IMR-90 (cell line): ENCODE data around the gene SRBD1. TPM values are rescaled to one million over a fixed set of nuclear protein-coding genes. Genes with fewer than 3 reads are reported as not detected.

Source experiments
- ATAC-seq: fragments of 200-7000 bp; cut with Tn5 transposase; 2 replicates; pipeline ENCODE4 v1.9.1; 2020; ENCODE audit warnings: low read depth, mild to moderate bottlenecking, moderate library complexity
- BruUV-seq: library from RNA; stranded (reverse); fragments of 400-500 nt; replicated peaks from 2 replicates; lab custom pipeline; 2021; lab: Mats Ljungman, UMichigan
- CTCF ChIA-PET: fragments of 300-600 bp; formaldehyde crosslinking; extraction: SDS; loops from one replicate; lab custom pipeline; 2021; ENCODE audit warnings: antibody characterized with exemption; lab: Yijun Ruan, JAX
- POLR2A ChIA-PET: fragments of 300-600 bp; sonication (Branson Sonifier 250); formaldehyde crosslinking; loops from one replicate; lab custom pipeline; 2022; ENCODE audit warnings: antibody characterized with exemption; ENCODE audit not compliant: unreplicated experiment; lab: Charles Lee
- DNase-seq: peaks from one replicate; pipeline ENCODE4 v3.0.0; 2013
- H2AFZ ChIP-seq: replicated peaks from 2 replicates; pipeline ENCODE3; 2013; ENCODE audit warnings: low read length, mild to moderate bottlenecking; ENCODE audit not compliant: poor library complexity
- H2AK5ac ChIP-seq: 2 replicates; pipeline ENCODE4 v1.6.1; 2013; ENCODE audit warnings: low read depth, low read length, inconsistent platforms
- H2AK9ac ChIP-seq: replicated peaks from 2 replicates; pipeline ENCODE3; 2013; ENCODE audit warnings: mild to moderate bottlenecking, low read depth, low read length, moderate library complexity; ENCODE audit not compliant: poor library complexity
- H2BK120ac ChIP-seq: 2 replicates; pipeline ENCODE4 v1.6.1; 2013; ENCODE audit warnings: low read depth, low read length, inconsistent platforms
- H2BK15ac ChIP-seq: 3 replicates; pipeline ENCODE4 v1.6.1; 2013; ENCODE audit warnings: low read depth, low read length, inconsistent platforms
- H2BK20ac ChIP-seq: 2 replicates; pipeline ENCODE4 v1.6.1; 2013; ENCODE audit warnings: low read depth, mild to moderate bottlenecking, inconsistent platforms, low read length, moderate library complexity
- H2BK5ac ChIP-seq: 2 replicates; pipeline ENCODE4 v1.6.1; 2013; ENCODE audit warnings: mild to moderate bottlenecking, low read depth, low read length, inconsistent platforms; ENCODE audit not compliant: poor library complexity, severe bottlenecking
- H3K14ac ChIP-seq: replicated peaks from 2 replicates; pipeline ENCODE4 v1.6.1; 2013; ENCODE audit warnings: low read depth, low read length, inconsistent platforms
- H3K18ac ChIP-seq: 2 replicates; pipeline ENCODE4 v1.6.1; 2013; ENCODE audit warnings: low read depth, low read length, control low read depth
- H3K23ac ChIP-seq: 2 replicates; pipeline ENCODE4 v1.6.1; 2013; ENCODE audit warnings: low read depth, low read length, inconsistent platforms
- H3K27ac ChIP-seq: 2 replicates; pipeline ENCODE4 v1.5.1; 2013; ENCODE audit warnings: mild to moderate bottlenecking, control low read depth, low read length; ENCODE audit not compliant: insufficient read depth
- H3K27me3 ChIP-seq: 2 replicates; pipeline ENCODE4 v1.6.1; 2013; ENCODE audit warnings: low read length; ENCODE audit not compliant: control insufficient read depth, insufficient read depth
- H3K36me3 ChIP-seq: 2 replicates; pipeline ENCODE4 v1.6.1; 2013; ENCODE audit warnings: low read length, mixed read lengths; ENCODE audit not compliant: control insufficient read depth, insufficient read depth
- H3K4ac ChIP-seq: 2 replicates; pipeline ENCODE4 v1.6.1; 2013; ENCODE audit warnings: low read depth, low read length, inconsistent platforms
- H3K4me1 ChIP-seq: 2 replicates; pipeline ENCODE4 v1.6.1; 2013; ENCODE audit warnings: low read length, mixed read lengths; ENCODE audit not compliant: control insufficient read depth, insufficient read depth
- H3K4me2 ChIP-seq: 2 replicates; pipeline ENCODE4 v1.6.1; 2013; ENCODE audit warnings: low read depth, mild to moderate bottlenecking, control low read depth, low read length, moderate library complexity
- H3K4me3 ChIP-seq: 2 replicates; pipeline ENCODE4 v1.5.1; 2013; ENCODE audit warnings: low read depth, mild to moderate bottlenecking, control low read depth, low read length, moderate library complexity; ENCODE audit not compliant: insufficient read depth
- H3K56ac ChIP-seq: 2 replicates; pipeline ENCODE4 v1.6.1; 2013; ENCODE audit warnings: low read length, inconsistent platforms; ENCODE audit not compliant: insufficient read depth; ENCODE audit errors: extremely low read depth
- H3K79me1 ChIP-seq, 2 experiments: 2 replicates each; pipeline ENCODE4 v1.6.1; 2013; ENCODE audit warnings: low read length in 2 of 2, inconsistent platforms in 1 of 2, low read depth in 1 of 2
- H3K9ac ChIP-seq: 2 replicates; pipeline ENCODE4 v1.6.1; 2013; ENCODE audit warnings: low read depth, low read length, control low read depth
- H3K9me1 ChIP-seq: 2 replicates; pipeline ENCODE4 v1.6.1; 2013; ENCODE audit warnings: low read length, inconsistent platforms; ENCODE audit not compliant: insufficient read depth
- H3K9me3 ChIP-seq: 2 replicates; pipeline ENCODE4 v1.6.1; 2013; ENCODE audit warnings: low read length; ENCODE audit not compliant: control insufficient read depth, insufficient read depth
- H4K20me1 ChIP-seq: 2 replicates; pipeline ENCODE4 v1.6.1; 2013; ENCODE audit warnings: low read length, inconsistent platforms; ENCODE audit not compliant: insufficient read depth
- H4K5ac ChIP-seq: 2 replicates; pipeline ENCODE4 v1.6.1; 2013; ENCODE audit warnings: mild to moderate bottlenecking, low read depth, low read length, control low read depth
- H4K8ac ChIP-seq, 2 experiments: 2 replicates each; pipeline ENCODE4 v1.6.1; 2013; ENCODE audit warnings: low read depth in 2 of 2, low read length in 2 of 2, control low read depth in 1 of 2, inconsistent platforms in 1 of 2
- H4K91ac ChIP-seq: 2 replicates; pipeline ENCODE4 v1.6.1; 2013; ENCODE audit warnings: low read depth, low read length, inconsistent platforms; ENCODE audit not compliant: insufficient read depth
- BHLHE40 ChIP-seq: fragments of 150-350 bp; IDR thresholded peaks from 2 replicates; pipeline ENCODE4 v1.6.1; 2016; ENCODE audit warnings: mild to moderate bottlenecking, low read depth, low read length
- WGBS, 2 experiments: methylation state at CpG; one replicate each; pipeline versions ENCODE4 v1.1.5 to v1.1.7; 2013; ENCODE audit warnings: missing lambda C conversion rate in 2 of 2; ENCODE audit not compliant: insufficient read length in 1 of 2; ENCODE audit errors: extremely low coverage in 2 of 2; 5-methylcytosine and 5-hydroxymethylcytosine counted together
- dilution Hi-C: fragments of 300-500 bp; cut with HindIII; formaldehyde crosslinking; loops from one replicate; pipeline ENCODE4 v1.14.3; 2018; ENCODE audit warnings: low sequenced_read_pairs; ENCODE audit not compliant: unreplicated experiment
- in situ Hi-C: fragments of 300-500 bp; cut with MboI; formaldehyde crosslinking; loops from 3 replicates; pipeline ENCODE4 v1.14.3; 2019; ENCODE audit warnings: low sequenced_read_pairs, inconsistent platforms, mixed read lengths
- intact Hi-C: fragments of 100-400 bp; cut with micrococcal nuclease; formaldehyde crosslinking; loops from 2 replicates; pipeline ENCODE4 v1.10.0; 2022
- polyA plus RNA-seq, 3 experiments: library from polyadenylated mRNA; depleted of rRNA; stranded (reverse); fragments of >200 nt; gene quantifications; 2 replicates each; pipeline ENCODE4 v1.2.3, GENCODE V29; 2012; ENCODE audit warnings: low replicate concordance in 1 of 3
- total RNA-seq: library from RNA; depleted of rRNA; stranded (reverse); fragments of >200 nt; gene quantifications from 2 replicates; pipeline ENCODE4 v1.2.3, GENCODE V29; 2012

SRBD1 gene
- total and polyA plus RNA-seq, 2 of the 4 experiments (the other 2 are of a cell fraction) = 3.5 to 14.7 TPM

- ATAC-seq = no peak
- Histone ChIP-seq H3K56ac (no peak overlapping the region), H2BK20ac (no peak overlapping the region), H2BK15ac (no peak overlapping the region), H3K23ac (no peak overlapping the region), H2AK9ac (no peak overlapping the region), H4K8ac (no peak overlapping the region), H3K9me1 (no peaks in the 10 kb centered on the region), H4K91ac (no peak overlapping the region), H3K9me3 (no peaks in the 10 kb centered on the region), H4K5ac (no peak overlapping the region), H3K14ac (no peak overlapping the region), H3K18ac (no peak overlapping the region), H3K27ac (no peak overlapping the region), H3K4me1 (no peaks in the 10 kb centered on the region), H2BK5ac (no peak overlapping the region), H4K20me1 (no peaks in the 10 kb centered on the region), H3K79me1 (peaks cover 10 to 21% of the 10 kb centered on the region in 2 experiments; a peak in 3 of 4 replicates), H3K36me3 (0 out of 2 replicates have a peak, but pooled peaks cover 2% of the 10 kb centered on the region), H3K27me3 (no peaks in the 10 kb centered on the region), H3K4me3 (no peak overlapping the region), H2BK120ac (no peak overlapping the region), H3K9ac (no peak overlapping the region), H3K4me2 (no peak overlapping the region), H2AK5ac (no peak overlapping the region), H3K4ac (no peak overlapping the region), H2AFZ (no peak overlapping the region)
- ChIA-PET CTCF (no interaction called here), POLR2A (no interaction called here)
- no TSS peak for BruUV-seq
- no CpG with 5 or more reads among the region's 1 CpG for WGBS, 2 experiments
- intact Hi-C loops = no loop called here
- dilution Hi-C loops = no loop called here
- DNase-seq = peak; percentile 6
- in situ Hi-C loops = no loop called here
- TF ChIP-seq BHLHE40 = no peak
These were observed 20.0 kb downstream of the SRBD1 start for GRCh38 chr2:45591073-45591472.
